ENCODE results near the gene TIFAB.

GRCh38 chr5:135460246-135461033 is 8.3 kb upstream of the TIFAB start:
- no peak for TF ChIP-seq CTCF (conservative IDR thresholded peaks at IDR 0.05; ENCODE audit: low read depth in 2 of 2)
- TF ChIP-seq EZH2phosphoT487 (IDR thresholded peaks at IDR 0.05; ENCODE audit: unreplicated experiment): no peak
- TF ChIP-seq JUNB (IDR thresholded peaks at IDR 0.05; ENCODE audit: unreplicated experiment): no peak
- TF ChIP-seq, protein P1, sequence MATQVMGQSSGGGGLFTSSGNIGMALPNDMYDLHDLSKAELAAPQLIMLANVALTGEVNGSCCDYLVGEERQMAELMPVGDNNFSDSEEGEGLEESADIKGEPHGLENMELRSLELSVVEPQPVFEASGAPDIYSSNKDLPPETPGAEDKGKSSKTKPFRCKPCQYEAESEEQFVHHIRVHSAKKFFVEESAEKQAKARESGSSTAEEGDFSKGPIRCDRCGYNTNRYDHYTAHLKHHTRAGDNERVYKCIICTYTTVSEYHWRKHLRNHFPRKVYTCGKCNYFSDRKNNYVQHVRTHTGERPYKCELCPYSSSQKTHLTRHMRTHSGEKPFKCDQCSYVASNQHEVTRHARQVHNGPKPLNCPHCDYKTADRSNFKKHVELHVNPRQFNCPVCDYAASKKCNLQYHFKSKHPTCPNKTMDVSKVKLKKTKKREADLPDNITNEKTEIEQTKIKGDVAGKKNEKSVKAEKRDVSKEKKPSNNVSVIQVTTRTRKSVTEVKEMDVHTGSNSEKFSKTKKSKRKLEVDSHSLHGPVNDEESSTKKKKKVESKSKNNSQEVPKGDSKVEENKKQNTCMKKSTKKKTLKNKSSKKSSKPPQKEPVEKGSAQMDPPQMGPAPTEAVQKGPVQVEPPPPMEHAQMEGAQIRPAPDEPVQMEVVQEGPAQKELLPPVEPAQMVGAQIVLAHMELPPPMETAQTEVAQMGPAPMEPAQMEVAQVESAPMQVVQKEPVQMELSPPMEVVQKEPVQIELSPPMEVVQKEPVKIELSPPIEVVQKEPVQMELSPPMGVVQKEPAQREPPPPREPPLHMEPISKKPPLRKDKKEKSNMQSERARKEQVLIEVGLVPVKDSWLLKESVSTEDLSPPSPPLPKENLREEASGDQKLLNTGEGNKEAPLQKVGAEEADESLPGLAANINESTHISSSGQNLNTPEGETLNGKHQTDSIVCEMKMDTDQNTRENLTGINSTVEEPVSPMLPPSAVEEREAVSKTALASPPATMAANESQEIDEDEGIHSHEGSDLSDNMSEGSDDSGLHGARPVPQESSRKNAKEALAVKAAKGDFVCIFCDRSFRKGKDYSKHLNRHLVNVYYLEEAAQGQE (IDR thresholded peaks at IDR 0.05; ENCODE audit: unreplicated experiment): no peak
- no peak for TF ChIP-seq CREB1 (CRISPR knock-in tag; IDR thresholded peaks at IDR 0.05; ENCODE audit: low read depth)
- TF ChIP-seq, protein P2, sequence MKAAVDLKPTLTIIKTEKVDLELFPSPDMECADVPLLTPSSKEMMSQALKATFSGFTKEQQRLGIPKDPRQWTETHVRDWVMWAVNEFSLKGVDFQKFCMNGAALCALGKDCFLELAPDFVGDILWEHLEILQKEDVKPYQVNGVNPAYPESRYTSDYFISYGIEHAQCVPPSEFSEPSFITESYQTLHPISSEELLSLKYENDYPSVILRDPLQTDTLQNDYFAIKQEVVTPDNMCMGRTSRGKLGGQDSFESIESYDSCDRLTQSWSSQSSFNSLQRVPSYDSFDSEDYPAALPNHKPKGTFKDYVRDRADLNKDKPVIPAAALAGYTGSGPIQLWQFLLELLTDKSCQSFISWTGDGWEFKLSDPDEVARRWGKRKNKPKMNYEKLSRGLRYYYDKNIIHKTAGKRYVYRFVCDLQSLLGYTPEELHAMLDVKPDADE (IDR thresholded peaks at IDR 0.05): no peak
- TF ChIP-seq EZH2 (IDR thresholded peaks at IDR 0.05; ENCODE audit: low read depth, unreplicated experiment): no peak
- no peak for TF ChIP-seq POLR2AphosphoS5 (IDR thresholded peaks at IDR 0.05; ENCODE audit: low read depth)
- TF ChIP-seq ZNF462 (CRISPR knock-in tag; IDR thresholded peaks at IDR 0.05): no peak
- no peak for TF ChIP-seq ZNF114 (CRISPR knock-in tag; IDR thresholded peaks at IDR 0.05)
- no peak for TF ChIP-seq STAT1 (IDR thresholded peaks at IDR 0.05; ENCODE audit: unreplicated experiment)
- no peak for TF ChIP-seq ZNF331 (CRISPR knock-in tag; IDR thresholded peaks at IDR 0.05; ENCODE audit: low read depth)

Measured in GM23338 (cell line).